Measurements from ENCODE around the gene TOP1. TPM values are rescaled to one million over a fixed set of nuclear protein-coding genes. Genes with fewer than 3 reads are reported as not detected.
A peak's percentile ranks its signal among the peaks of the same experiment; 100 is the strongest.
"Not testable (repeated sequence)": the region's sequence is repeated elsewhere in the genome, so short reads cannot be mapped to it uniquely, and the experiment has no call there.

TOP1 gene
- total RNA-seq, 1 donor from 2014 or later, result 18.0 TPM

- DNase-seq (ENCODE audit: low spot score), result no peak
- no peak for ATAC-seq
Observed at GRCh38 chr20:41086402-41087324, 58.0 kb downstream of the TOP1 start.

GRCh38 chr20:41087325-41087685 is 58.7 kb downstream of the TOP1 start:
- DNase-seq (ENCODE audit: low spot score) (no peak), ATAC-seq (no peak)

- ATAC-seq (no peak), DNase-seq (ENCODE audit: low spot score) (no peak)
Observed at GRCh38 chr20:41087777-41088176, 59.2 kb downstream of the TOP1 start.

- DNase-seq (ENCODE audit: low spot score) (no peak), ATAC-seq (no peak)
Observed at GRCh38 chr20:41089555-41089954, 60.9 kb downstream of the TOP1 start.

- ATAC-seq (no peak), DNase-seq (ENCODE audit: low spot score) (no peak)
Observed at GRCh38 chr20:41091927-41092326, 63.3 kb downstream of the TOP1 start.

- no peak for ATAC-seq
- DNase-seq (ENCODE audit: low spot score), result no peak
Observed at GRCh38 chr20:41094353-41095055, 65.9 kb downstream of the TOP1 start.

- DNase-seq (ENCODE audit: low spot score) (peak; percentile 51), ATAC-seq (peak; percentile 83)
Observed at GRCh38 chr20:41095110-41095969, 66.7 kb downstream of the TOP1 start.

- peak; percentile 80 for ATAC-seq
- no peak for DNase-seq (ENCODE audit: low spot score)
Observed at GRCh38 chr20:41098703-41099250, 70.2 kb downstream of the TOP1 start.

- DNase-seq (ENCODE audit: low spot score), result no peak
- no peak for ATAC-seq
Observed at GRCh38 chr20:41100001-41100480, 71.4 kb downstream of the TOP1 start.

GRCh38 chr20:41101660-41102059 is 73.0 kb downstream of the TOP1 start:
- ATAC-seq, result no peak
- no peak for DNase-seq (ENCODE audit: low spot score)

- no peak for ATAC-seq
- no peak for DNase-seq (ENCODE audit: low spot score)
Observed at GRCh38 chr20:41108531-41108930, 79.9 kb downstream of the TOP1 start.

- ATAC-seq (no peak), DNase-seq (ENCODE audit: low spot score) (no peak)
Observed at GRCh38 chr20:41110012-41110411, 81.4 kb downstream of the TOP1 start.

- no peak for DNase-seq (ENCODE audit: low spot score)
- ATAC-seq, result no peak
Observed at GRCh38 chr20:41110930-41111577, 82.4 kb downstream of the TOP1 start.

- ATAC-seq, result no peak
- DNase-seq (ENCODE audit: low spot score), result no peak
Observed at GRCh38 chr20:41111578-41111951, 82.9 kb downstream of the TOP1 start.

- ATAC-seq (no peak), DNase-seq (ENCODE audit: low spot score) (no peak)
Observed at GRCh38 chr20:41116282-41116956, 87.8 kb downstream of the TOP1 start.

GRCh38 chr20:41118159-41118558 is 89.5 kb downstream of the TOP1 start:
- peak; percentile 34 for ATAC-seq
- not testable (repeated sequence) for DNase-seq (ENCODE audit: low spot score)

GRCh38 chr20:41118632-41119031 is 90.0 kb downstream of the TOP1 start:
- ATAC-seq (no peak), DNase-seq (ENCODE audit: low spot score) (no peak)

- no peak for DNase-seq (ENCODE audit: low spot score)
- ATAC-seq, result no peak
Observed at GRCh38 chr20:41119614-41120561, 91.3 kb downstream of the TOP1 start.

GRCh38 chr20:41121399-41121798 is 92.8 kb downstream of the TOP1 start:
- ATAC-seq (no peak), DNase-seq (ENCODE audit: low spot score) (no peak)
